Mesenchymal stem cell (in vitro differentiated cells and primary cell): Measurements from ENCODE around the gene ATG9A.

Experiments
- DNase-seq: peaks from one replicate; pipeline ENCODE4 v3.0.0-alpha.2; 2013
- H2AFZ ChIP-seq: one replicate; pipeline ENCODE4 v1.6.1; 2013; ENCODE audit warnings: low read depth, mild to moderate bottlenecking, control low read depth, inconsistent platforms, low read length, moderate library complexity
- H2AK5ac ChIP-seq: 2 replicates; pipeline ENCODE4 v1.6.1; 2013; ENCODE audit warnings: low read length, moderate library complexity, mild to moderate bottlenecking, inconsistent platforms; ENCODE audit not compliant: severe bottlenecking
- H2BK120ac ChIP-seq: one replicate; pipeline ENCODE4 v1.6.1; 2013; ENCODE audit warnings: low read depth, mild to moderate bottlenecking, inconsistent platforms, low read length, moderate library complexity
- H2BK12ac ChIP-seq, 2 experiments: one replicate each; pipeline ENCODE4 v1.6.1; 2013; ENCODE audit warnings: inconsistent platforms in 2 of 2, low read length in 2 of 2, mild to moderate bottlenecking in 2 of 2, moderate library complexity in 2 of 2, control low read depth in 1 of 2
- H2BK15ac ChIP-seq: one replicate; pipeline ENCODE4 v1.6.1; 2013; ENCODE audit warnings: mild to moderate bottlenecking, low read depth, inconsistent platforms; ENCODE audit not compliant: poor library complexity, severe bottlenecking
- H2BK5ac ChIP-seq: 2 replicates; pipeline ENCODE4 v1.6.1; 2013; ENCODE audit warnings: low read depth, mild to moderate bottlenecking, low read length, control low read depth, inconsistent platforms; ENCODE audit not compliant: poor library complexity, severe bottlenecking
- H3K14ac ChIP-seq, 2 experiments: one replicate each; pipeline ENCODE4 v1.6.1; 2013; ENCODE audit warnings: inconsistent platforms in 2 of 2, low read length in 2 of 2, control low read depth in 1 of 2, mild to moderate bottlenecking in 1 of 2, moderate library complexity in 1 of 2
- H3K18ac ChIP-seq, 2 experiments: one replicate each; pipeline ENCODE4 v1.6.1; 2013; ENCODE audit warnings: inconsistent platforms in 2 of 2, low read length in 2 of 2, control low read depth in 1 of 2, low read depth in 1 of 2, mild to moderate bottlenecking in 1 of 2
- H3K23ac ChIP-seq, 2 experiments: one replicate each; pipeline ENCODE4 v1.6.1; 2013; ENCODE audit warnings: inconsistent platforms in 2 of 2, low read length in 2 of 2, mild to moderate bottlenecking in 2 of 2, moderate library complexity in 2 of 2, control low read depth in 1 of 2
- H3K27ac ChIP-seq: 2 replicates; pipeline ENCODE4 v1.5.1; 2013; ENCODE audit warnings: mild to moderate bottlenecking, moderate library complexity, low read length, control low read depth, inconsistent platforms; ENCODE audit not compliant: poor library complexity, severe bottlenecking
- H3K27me3 ChIP-seq, 2 experiments: 2 replicates each; pipeline versions ENCODE4 v1.6.1 to v1.7.0; 2013; ENCODE audit warnings: low read length in 2 of 2, mild to moderate bottlenecking in 2 of 2, moderate library complexity in 2 of 2, control low read depth in 1 of 2, inconsistent platforms in 1 of 2; ENCODE audit not compliant: control insufficient read depth in 1 of 2, insufficient read depth in 1 of 2
- H3K36me3 ChIP-seq, 2 experiments: 2 replicates each; pipeline versions ENCODE4 v1.6.1 to v1.7.0; 2013; ENCODE audit warnings: low read length in 2 of 2, control low read depth in 1 of 2, inconsistent platforms in 1 of 2, low read depth in 1 of 2, mild to moderate bottlenecking in 1 of 2; ENCODE audit not compliant: insufficient read depth in 2 of 2, control insufficient read depth in 1 of 2
- H3K4ac ChIP-seq, 2 experiments: one replicate each; pipeline ENCODE4 v1.6.1; 2013; ENCODE audit warnings: inconsistent platforms in 2 of 2, low read length in 2 of 2, mild to moderate bottlenecking in 2 of 2, moderate library complexity in 2 of 2, control low read depth in 1 of 2, low read depth in 1 of 2
- H3K4me1 ChIP-seq: 2 replicates; pipeline ENCODE4 v1.6.1; 2013; ENCODE audit warnings: low read depth, low read length, control low read depth; ENCODE audit not compliant: control insufficient read depth, insufficient read depth
- H3K4me2 ChIP-seq: 2 replicates; pipeline ENCODE4 v1.6.1; 2013; ENCODE audit warnings: low read length, mild to moderate bottlenecking, inconsistent platforms; ENCODE audit not compliant: poor library complexity, severe bottlenecking
- H3K4me3 ChIP-seq, 2 experiments: 2 replicates each; pipeline versions ENCODE4 v1.5.1 to v1.7.0; 2013; ENCODE audit warnings: low read length in 2 of 2, mild to moderate bottlenecking in 2 of 2, control low read depth in 1 of 2, low read depth in 1 of 2; ENCODE audit not compliant: insufficient read depth in 1 of 2
- H3K79me1 ChIP-seq: replicated peaks from 2 replicates; pipeline ENCODE4 v1.6.1; 2013; ENCODE audit warnings: mild to moderate bottlenecking, control low read depth, low read length, inconsistent platforms; ENCODE audit not compliant: poor library complexity, severe bottlenecking
- H3K9ac ChIP-seq: 2 replicates; pipeline ENCODE4 v1.7.0; 2013; ENCODE audit warnings: mild to moderate bottlenecking, low read length, moderate library complexity
- H3K9me3 ChIP-seq: 2 replicates; pipeline ENCODE4 v1.7.0; 2013; ENCODE audit warnings: mild to moderate bottlenecking, low read length; ENCODE audit not compliant: control insufficient read depth
- H4K8ac ChIP-seq: one replicate; pipeline ENCODE4 v1.6.1; 2013; ENCODE audit warnings: inconsistent platforms, mild to moderate bottlenecking, low read length, moderate library complexity
- H4K91ac ChIP-seq: one replicate; pipeline ENCODE4 v1.6.1; 2013; ENCODE audit warnings: mild to moderate bottlenecking, low read length, inconsistent platforms
- WGBS: methylation state at CpG from one replicate; pipeline ENCODE4 v1.1.7; 2013; ENCODE audit warnings: mixed read lengths; 5-methylcytosine and 5-hydroxymethylcytosine counted together

The ATG9A gene

DNA sequence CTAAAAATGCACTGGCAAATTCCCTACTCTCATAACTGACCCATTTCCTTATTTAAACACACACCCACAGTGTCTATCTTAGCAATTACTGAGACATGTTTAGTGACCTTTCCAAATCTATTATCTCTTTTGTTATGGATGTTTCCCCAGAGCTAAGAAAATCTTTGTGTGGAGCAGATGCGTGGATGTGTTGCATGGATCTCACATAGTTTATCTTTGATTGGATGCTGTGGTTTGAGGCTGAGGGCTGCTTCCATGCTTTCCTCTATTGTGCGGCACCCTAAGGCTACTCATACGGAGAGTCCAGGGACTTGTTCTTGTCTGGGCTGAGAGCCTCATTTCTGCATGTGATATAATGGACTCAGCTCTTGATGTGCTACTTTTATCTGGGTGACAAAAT is 4.9 kb upstream of the ATG9A start:
- Histone ChIP-seq H2AFZ (no peak overlapping the region), H3K4me3 (no peak overlapping the region), H3K27me3 (no peaks in the 10 kb centered on the region), H3K79me1 (peaks cover 31% of the 10 kb centered on the region), H2BK12ac (no peak overlapping the region), H3K4me2 (no peak overlapping the region), H2AK5ac (no peak overlapping the region), H3K9ac (no peak overlapping the region), H3K9me3 (no peaks in the 10 kb centered on the region), H3K23ac (no peak overlapping the region), H2BK120ac (no peak overlapping the region), H2BK15ac (no peak overlapping the region), H3K4ac (no peak overlapping the region), H3K4me1 (no peaks in the 10 kb centered on the region), H3K18ac (no peak overlapping the region), H3K36me3 (peaks cover 43 to 78% of the 10 kb centered on the region in 2 experiments), H3K14ac (no peak overlapping the region), H2BK5ac (no peak overlapping the region), H4K8ac (no peak overlapping the region), H3K27ac (no peak overlapping the region), H4K91ac (no peak overlapping the region)
- WGBS = 92% methylated on average over 3 of the region's 3 CpGs
- DNase-seq = no peak

- Histone ChIP-seq H3K4me1 (peaks cover 12% of the 10 kb centered on the region), H3K4me3 (peak overlapping the region; percentile 83 to 94), H2BK15ac (no peak overlapping the region), H3K18ac (peak overlapping the region in 1 of 2 experiments; percentile 68), H2BK5ac (no peak overlapping the region), H3K4ac (peak overlapping the region in 1 of 2 experiments; percentile 22), H2BK12ac (peak overlapping the region in 1 of 2 experiments; percentile 23), H2AK5ac (no peak overlapping the region), H3K27me3 (no peaks in the 10 kb centered on the region), H4K8ac (no peak overlapping the region), H3K79me1 (peaks cover 46% of the 10 kb centered on the region), H3K36me3 (peaks cover 36 to 54% of the 10 kb centered on the region in 2 experiments), H3K27ac (peak overlapping the region; percentile 44), H3K9me3 (no peaks in the 10 kb centered on the region), H2BK120ac (no peak overlapping the region), H3K14ac (peak overlapping the region in 1 of 2 experiments; percentile 38), H2AFZ (peak overlapping the region; percentile 81), H3K23ac (peak overlapping the region in 1 of 2 experiments; percentile 90), H3K4me2 (peak overlapping the region; percentile 89), H3K9ac (peak overlapping the region; percentile 96), H4K91ac (no peak overlapping the region)
- peak; percentile 67 for DNase-seq
- 0% methylated on average over 24 of the region's 24 CpGs for WGBS
These were observed 664 bp upstream of the ATG9A start for GRCh38 chr2:219230059-219230540.

GRCh38 chr2:219228911-219229304 is 528 bp downstream of the ATG9A start:
- Histone ChIP-seq H3K9me3 (no peaks in the 10 kb centered on the region), H3K4me3 (peak overlapping the region; percentile 72 to 94), H2BK12ac (peak overlapping the region in 1 of 2 experiments; percentile 75), H3K4me1 (peaks cover 12% of the 10 kb centered on the region), H3K23ac (peak overlapping the region in 1 of 2 experiments; percentile 86), H2AK5ac (no peak overlapping the region), H3K27ac (peak overlapping the region; percentile 6), H3K4ac (peak overlapping the region; percentile 0 to 93), H3K36me3 (peaks cover 42 to 54% of the 10 kb centered on the region in 2 experiments), H2BK5ac (no peak overlapping the region), H3K18ac (peak overlapping the region; percentile 46 to 70), H3K27me3 (no peaks in the 10 kb centered on the region), H4K91ac (no peak overlapping the region), H2BK15ac (peak overlapping the region; percentile 68), H4K8ac (peak overlapping the region; percentile 46), H2AFZ (peak overlapping the region; percentile 46), H3K4me2 (peak overlapping the region; percentile 98), H3K79me1 (peaks cover 53% of the 10 kb centered on the region), H3K9ac (peak overlapping the region; percentile 96), H3K14ac (peak overlapping the region in 1 of 2 experiments; percentile 99), H2BK120ac (peak overlapping the region; percentile 83)
- no peak for DNase-seq
- WGBS = 8% methylated on average over 19 of the region's 19 CpGs

- peak overlapping the region; percentile 72 to 94 for H3K4me3 ChIP-seq
- no peak overlapping the region for H4K8ac ChIP-seq
- no peak overlapping the region for H2BK120ac ChIP-seq
- no peak overlapping the region for H2AK5ac ChIP-seq
- H3K36me3 ChIP-seq = peaks cover 43 to 54% of the 10 kb centered on the region in 2 experiments
- peaks cover 12% of the 10 kb centered on the region for H3K4me1 ChIP-seq
- 81% methylated on average over 6 of the region's 7 CpGs for WGBS
- no peak overlapping the region for H4K91ac ChIP-seq
- DNase-seq = peak; percentile 18
- H3K27me3 ChIP-seq = no peaks in the 10 kb centered on the region
- H3K4ac ChIP-seq = peak overlapping the region in 1 of 2 experiments; percentile 93
- peak overlapping the region in 1 of 2 experiments; percentile 86 for H3K23ac ChIP-seq
- peak overlapping the region in 1 of 2 experiments; percentile 84 for H2BK12ac ChIP-seq
- H3K9ac ChIP-seq = peak overlapping the region; percentile 96
- no peak overlapping the region for H2BK5ac ChIP-seq
- H3K79me1 ChIP-seq = peaks cover 57% of the 10 kb centered on the region
- peak overlapping the region in 1 of 2 experiments; percentile 70 for H3K18ac ChIP-seq
- H3K27ac ChIP-seq = no peak overlapping the region
- H2BK15ac ChIP-seq = no peak overlapping the region
- peak overlapping the region in 1 of 2 experiments; percentile 99 for H3K14ac ChIP-seq
- H3K4me2 ChIP-seq = peak overlapping the region; percentile 98
- H2AFZ ChIP-seq = no peak overlapping the region
- H3K9me3 ChIP-seq = no peaks in the 10 kb centered on the region
These were observed 1.2 kb downstream of the ATG9A start for GRCh38 chr2:219228041-219228910.
